Heart right ventricle (tissue), 16 donors: Measurements from ENCODE around the gene GPR146. TPM values are rescaled to one million over a fixed set of nuclear protein-coding genes. Genes with fewer than 3 reads are reported as not detected.
A peak's percentile ranks its signal among the peaks of the same experiment; 100 is the strongest.

Experiments
- ATAC-seq, 8 donors: fragments of 200-7000 bp; cut with Tn5 transposase; one replicate each; pipeline ENCODE4 v1.9.1; 2020; ENCODE audit warnings: mild to moderate bottlenecking in 8 of 8, moderate library complexity in 8 of 8, moderate number of reproducible peaks in 1 of 8
- DNase-seq, 2 donors: peaks; one replicate each; pipeline ENCODE4 v3.0.0-alpha.2; 2020
- H3K27ac ChIP-seq, 10 donors: fragments of 200-600 bp; sonication (generic) in 2 of 10; one replicate each; pipeline versions ENCODE4 v1.5.0 to v1.8.0; 2020 to 2022; ENCODE audit warnings: mild to moderate bottlenecking in 3 of 10
- H3K27me3 ChIP-seq, 7 donors: fragments of 200-600 bp; one replicate each; pipeline ENCODE4 v1.8.0; 2021 to 2022; ENCODE audit warnings: mild to moderate bottlenecking in 2 of 7
- H3K36me3 ChIP-seq, 9 donors: fragments of 200-600 bp; sonication (generic) in 1 of 9; one replicate each; pipeline versions ENCODE4 v1.5.0 to v1.8.0; 2020 to 2022; ENCODE audit warnings: mild to moderate bottlenecking in 2 of 9
- H3K4me1 ChIP-seq, 9 donors: fragments of 200-600 bp; sonication (generic) in 1 of 9; one replicate each; pipeline versions ENCODE4 v1.5.0 to v1.8.0; 2020 to 2022; ENCODE audit warnings: mild to moderate bottlenecking in 4 of 9
- H3K4me3 ChIP-seq, 10 donors: fragments of 200-600 bp; sonication (generic) in 2 of 10; one replicate each; pipeline versions ENCODE4 v1.5.0 to v1.8.0; 2020 to 2022; ENCODE audit warnings: mild to moderate bottlenecking in 7 of 10, moderate library complexity in 2 of 10
- H3K9me3 ChIP-seq, 11 donors: fragments of 200-600 bp in 10 of 11; sonication (generic) in 2 of 11; one replicate each; pipeline versions ENCODE4 v1.5.0 to v1.8.0; 2013 to 2022; ENCODE audit warnings: mild to moderate bottlenecking in 2 of 11, control low read depth in 1 of 11, moderate library complexity in 1 of 11
- WGBS, 2 donors: extraction: QIAGEN DNeasy Blood & Tissue Kit; methylation state at CpG; one replicate each; pipeline ENCODE4 v1.1.7; 2013; ENCODE audit warnings: inconsistent platforms in 1 of 2; 5-methylcytosine and 5-hydroxymethylcytosine counted together
- intact Hi-C, 10 donors: fragments of 100-400 bp; cut with DNase I; formaldehyde crosslinking; loops; one replicate each; pipeline versions ENCODE4 v1.11.1 to v1.14.2; 2022
- polyA plus RNA-seq, 2 donors: library from polyadenylated mRNA; stranded (reverse); fragments of 200-250 nt; gene quantifications; one replicate each; pipeline ENCODE4 v1.2.3, GENCODE V29; 2013
- total RNA-seq, 10 donors: library from RNA; stranded (reverse); fragmentation: NEBNext Ultra II Directional in 3 of 10; extraction: Animal tissue kit (Norgen Biotek cat#: 25700) in 3 of 10; gene quantifications; one replicate each; pipeline versions ENCODE4 v1.2.1 to v1.2.4, GENCODE V29; 2021 to 2023
- TF ChIP-seq, protein P1 (sequence below), 9 donors: fragments of 200-600 bp; sonication (generic) in 2 of 9; IDR thresholded peaks; one replicate each; pipeline versions ENCODE4 v1.5.0 to v1.8.0; 2021 to 2022; ENCODE audit warnings: antibody characterized with exemption in 9 of 9, mild to moderate bottlenecking in 5 of 9, moderate library complexity in 1 of 9
- donor health status: Arrhythmogenic right ventricular cardiomyopathy.
- donor health status: ischemic (EF 13 %, LVEDD 7.1; RV severe dilation, severe dysfunction).
- donor health status: healthy with polysubstance abuse.
- donor health status: DM: no; HTN: yes; CAD: no.
- donor health status: DM: no; HTN: no; CAD: no.
- donor health status: ischemic (EF 25% LVEDD 6.9; RV normal size, moderate dysfunction).
- donor health status: ischemic (EF 25% LVEDD 5.7; RV mildly dilated, moderate dysfunction).
- donor health status: healthy.
- donor health status: DM: yes; HTN: yes; CAD: no.
- donor health status: Ischemic cardiomyopathy.
- donor health status: ischemic (EF 35%, LVEDD 5.7; RV mildly dilated, moderate dysfunction).
- donor health status: nonischemic (EF 11% LVEDD 7.7; RV severe dilation, severe dysfunction).
- donor health status: DM: yes; HTN: yes; CAD: no.
- donor health status: PGD.
- donor health status: ischemic (EF 29% LVEDD 5.4; RV normal size, mild dysfunction).
- donor health status: nonischemic (EF 23%, LVEDD 6.1; RV moderate dilation, normal function).

GPR146 gene
- total and polyA plus RNA-seq, 12 donors: 13.3 to 34.5 (median 22.7) TPM

DNA sequence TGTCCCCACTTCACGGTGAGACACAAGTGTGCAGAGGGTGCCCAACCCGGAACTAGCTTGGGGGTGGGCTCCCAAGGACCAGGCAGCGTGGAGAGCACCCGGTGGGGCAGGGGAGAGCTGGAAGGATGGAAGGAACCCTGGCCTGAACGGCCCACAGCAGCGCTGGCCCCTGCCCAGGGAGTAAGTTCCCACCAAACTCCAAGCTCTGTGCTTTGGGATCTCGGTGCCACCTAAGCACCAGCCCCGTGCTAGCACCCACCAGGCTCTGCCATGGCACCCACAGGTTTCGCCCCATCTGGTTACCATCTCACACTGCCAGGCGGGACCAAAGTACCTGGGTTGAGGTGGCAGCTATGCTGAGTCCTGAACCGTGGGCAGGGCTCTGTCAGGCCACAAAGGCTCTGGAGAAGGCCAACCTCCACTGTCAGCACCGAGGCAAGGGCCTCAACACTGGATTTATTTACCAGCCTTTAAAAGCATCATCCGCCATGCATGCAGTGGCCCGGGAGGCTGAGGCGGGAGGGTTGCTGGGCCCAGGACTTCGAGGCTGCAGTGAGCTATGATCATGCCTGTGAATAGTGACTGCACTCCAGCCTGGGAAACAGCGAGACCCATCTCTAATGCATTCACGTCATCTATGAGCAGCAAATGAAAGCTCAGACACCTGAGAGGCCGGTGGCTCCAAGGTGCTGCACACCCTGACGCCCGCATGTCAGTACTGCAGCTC, 59.6 kb downstream of the GPR146 start:
- Histone ChIP-seq H3K4me3 (no peak overlapping the region), H3K36me3 (no peaks in the 10 kb centered on the region), H3K4me1 (peaks cover 0 to 33% (median 3%) of the 10 kb centered on the region in 9 donors), H3K9me3 (no peaks in the 10 kb centered on the region), H3K27me3 (no peaks in the 10 kb centered on the region), H3K27ac (peak overlapping the region in 5 of 10 donors; percentile 26 to 56 (median 39))
- WGBS, 2 donors: 85% methylated on average over 21 of the region's 21 CpGs
- TF ChIP-seq, protein P1, sequence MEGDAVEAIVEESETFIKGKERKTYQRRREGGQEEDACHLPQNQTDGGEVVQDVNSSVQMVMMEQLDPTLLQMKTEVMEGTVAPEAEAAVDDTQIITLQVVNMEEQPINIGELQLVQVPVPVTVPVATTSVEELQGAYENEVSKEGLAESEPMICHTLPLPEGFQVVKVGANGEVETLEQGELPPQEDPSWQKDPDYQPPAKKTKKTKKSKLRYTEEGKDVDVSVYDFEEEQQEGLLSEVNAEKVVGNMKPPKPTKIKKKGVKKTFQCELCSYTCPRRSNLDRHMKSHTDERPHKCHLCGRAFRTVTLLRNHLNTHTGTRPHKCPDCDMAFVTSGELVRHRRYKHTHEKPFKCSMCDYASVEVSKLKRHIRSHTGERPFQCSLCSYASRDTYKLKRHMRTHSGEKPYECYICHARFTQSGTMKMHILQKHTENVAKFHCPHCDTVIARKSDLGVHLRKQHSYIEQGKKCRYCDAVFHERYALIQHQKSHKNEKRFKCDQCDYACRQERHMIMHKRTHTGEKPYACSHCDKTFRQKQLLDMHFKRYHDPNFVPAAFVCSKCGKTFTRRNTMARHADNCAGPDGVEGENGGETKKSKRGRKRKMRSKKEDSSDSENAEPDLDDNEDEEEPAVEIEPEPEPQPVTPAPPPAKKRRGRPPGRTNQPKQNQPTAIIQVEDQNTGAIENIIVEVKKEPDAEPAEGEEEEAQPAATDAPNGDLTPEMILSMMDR (IDR thresholded peaks at IDR 0.05): no peak
- DNase-seq (no peak), ATAC-seq (peak in 1 of 8 donors; percentile 10)
- intact Hi-C loops: loop anchor here in 1 of 10 donors (2.0 kb wide), 1 partner anchor 17 kb away; no protein-coding TSS in a partner anchor

DNA sequence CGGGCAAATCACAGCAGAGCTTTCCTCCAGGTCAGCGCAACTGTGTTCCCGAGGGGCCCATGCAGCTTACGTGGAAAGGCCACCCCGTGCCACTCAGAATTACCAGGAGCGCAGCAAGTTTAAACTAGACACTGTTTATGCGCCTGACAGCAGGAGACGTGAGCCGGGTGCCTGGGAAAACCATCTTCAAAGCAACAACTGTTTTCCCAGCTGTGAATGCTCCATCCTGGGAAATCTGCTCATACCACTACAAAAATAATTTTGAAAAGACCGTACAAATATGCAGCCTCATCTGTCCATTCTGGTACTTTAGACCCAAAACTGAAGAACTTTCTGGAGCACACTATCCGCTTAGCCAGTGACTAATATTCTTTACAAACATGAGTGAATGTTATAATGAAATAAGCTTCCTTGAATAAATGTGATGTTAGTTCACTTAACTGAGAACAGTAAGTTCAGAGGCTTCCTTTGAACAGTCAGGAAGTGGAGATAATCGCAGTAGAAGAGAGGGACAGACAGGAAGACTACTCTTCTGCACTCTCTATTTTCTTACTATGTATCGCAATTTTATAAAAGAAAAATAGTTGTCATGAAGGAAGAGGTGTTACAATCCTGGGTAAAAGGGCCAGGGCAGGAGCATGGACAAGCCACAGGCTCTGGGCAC, 60.3 kb downstream of the GPR146 start:
- Histone ChIP-seq H3K4me1 (peaks cover 0 to 33% (median 3%) of the 10 kb centered on the region in 9 donors), H3K9me3 (no peaks in the 10 kb centered on the region), H3K27ac (peak overlapping the region in 5 of 10 donors; percentile 4 to 56 (median 33)), H3K4me3 (no peak overlapping the region), H3K27me3 (no peaks in the 10 kb centered on the region), H3K36me3 (no peaks in the 10 kb centered on the region)
- TF ChIP-seq, protein P1 (IDR thresholded peaks at IDR 0.05): no peak
- intact Hi-C loops: loop anchor here in 1 of 10 donors (2.0 kb wide), 1 partner anchor 18 kb away; no protein-coding TSS in a partner anchor
- WGBS, 2 donors: 64 to 69% methylated on average over 13 of the region's 13 CpGs
- peak in 2 of 8 donors; percentile 19 to 71 for ATAC-seq
- no peak for DNase-seq

DNA sequence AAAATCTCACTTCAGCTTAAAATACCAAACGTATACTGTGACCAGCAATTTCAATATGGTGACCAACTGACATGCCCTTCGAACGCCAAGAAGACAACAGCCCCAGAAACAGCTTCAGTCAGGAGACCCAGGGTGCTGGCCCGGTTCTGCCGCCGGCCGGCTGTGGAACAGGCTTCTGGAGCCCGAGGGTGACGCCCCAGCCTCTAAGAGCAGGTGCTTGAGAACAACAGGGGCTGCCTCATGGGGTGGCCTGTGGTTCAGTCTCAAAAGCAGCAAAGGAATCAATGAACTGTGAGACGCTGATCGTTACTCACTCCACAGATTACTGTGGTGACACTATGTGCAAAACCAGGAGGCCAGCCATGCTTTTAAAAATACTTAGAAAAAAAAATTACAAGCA, 60.8 kb downstream of the GPR146 start:
- H3K4me3 ChIP-seq: no peak overlapping the region
- ATAC-seq: no peak
- DNase-seq: no peak
- H3K4me1 ChIP-seq: peaks cover 0 to 33% (median 3%) of the 10 kb centered on the region in 9 donors
- H3K27ac ChIP-seq: peak overlapping the region in 4 of 10 donors; percentile 4 to 56 (median 33)
- H3K27me3 ChIP-seq: no peaks in the 10 kb centered on the region
- TF ChIP-seq, protein P1 (IDR thresholded peaks at IDR 0.05): no peak
- intact Hi-C loops: loop anchor here in 1 of 10 donors (2.0 kb wide), 1 partner anchor 18 kb away; no protein-coding TSS in a partner anchor
- 92 to 93% methylated on average over 11 of the region's 11 CpGs for WGBS, 2 donors
- no peaks in the 10 kb centered on the region for H3K36me3 ChIP-seq
- H3K9me3 ChIP-seq: no peaks in the 10 kb centered on the region

DNA sequence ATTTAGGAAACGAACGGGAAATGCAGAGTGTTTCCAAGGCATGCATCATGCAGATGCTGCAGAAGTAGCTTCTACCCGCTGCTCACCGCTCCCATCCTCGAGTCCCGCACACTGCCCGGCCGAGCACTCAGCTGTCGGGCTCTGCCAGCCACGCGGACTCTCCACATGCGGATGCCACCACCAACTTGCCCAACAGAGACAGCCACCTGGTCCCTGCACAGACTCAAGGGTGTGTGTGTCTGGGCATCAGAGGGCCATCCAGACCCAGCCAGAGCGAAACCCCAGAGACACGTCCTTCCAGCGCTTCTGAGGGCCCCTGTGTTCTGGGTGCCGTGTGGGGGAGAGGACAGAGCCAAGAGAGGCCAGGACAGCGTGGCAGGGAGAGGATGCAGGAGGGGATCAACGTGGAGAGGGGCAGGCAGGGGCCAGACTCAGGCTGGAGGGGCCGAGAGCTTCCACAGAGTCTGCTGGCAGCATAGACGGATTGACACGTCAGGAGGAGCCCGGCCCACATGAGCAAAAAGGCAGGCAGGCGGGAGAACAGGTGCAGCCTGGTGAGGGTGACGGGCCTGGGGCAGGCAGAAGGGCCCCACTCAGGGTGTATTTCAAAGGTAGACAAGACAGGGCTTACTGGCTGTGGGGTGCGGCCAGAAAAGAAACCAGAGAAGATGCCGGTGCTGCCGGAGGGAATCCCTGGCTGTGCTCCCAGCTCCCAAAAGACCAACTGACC, 61.9 kb downstream of the GPR146 start:
- peak overlapping the region in 1 of 10 donors; percentile 15 for H3K27ac ChIP-seq

More for the DNA sequence above, 61.9 kb downstream of the GPR146 start:
- H3K9me3 ChIP-seq: no peaks in the 10 kb centered on the region
- WGBS, 2 donors: 84 to 87% methylated on average over 27 of the region's 27 CpGs
- H3K27me3 ChIP-seq: no peaks in the 10 kb centered on the region
- no peaks in the 10 kb centered on the region for H3K36me3 ChIP-seq
- TF ChIP-seq, protein P1 (IDR thresholded peaks at IDR 0.05): no peak
- no peak overlapping the region for H3K4me3 ChIP-seq
- intact Hi-C loops: no loop called here
- DNase-seq (no peak), ATAC-seq (no peak)
- peaks cover 0 to 39% (median 3%) of the 10 kb centered on the region in 9 donors for H3K4me1 ChIP-seq
